Epithelial cell of proximal tubule (primary cell): ENCODE measurements around the gene SRGAP1. TPM values are rescaled to one million over a fixed set of nuclear protein-coding genes. Genes with fewer than 3 reads are reported as not detected.

Experiments used
- DNase-seq: peaks from one replicate; pipeline ENCODE4 v3.0.0-alpha.2; 2011; ENCODE audit warnings: low read depth
- H3K4me3 ChIP-seq: 2 replicates; pipeline ENCODE4 v1.5.1; 2011; ENCODE audit warnings: low read depth, mild to moderate bottlenecking, low read length
- total RNA-seq: library from RNA; depleted of rRNA; stranded (reverse); fragments of >200 nt; gene quantifications from 2 replicates; pipeline ENCODE4 v1.2.3, GENCODE V29; 2015
- TF ChIP-seq, protein P1 (sequence below): conservative IDR thresholded peaks from 2 replicates; pipeline ENCODE4 v1.5.1; 2012; ENCODE audit warnings: low read depth, mild to moderate bottlenecking, low read length

The SRGAP1 gene
- total RNA-seq, 1 donor from 2014 or later, result 9.4 TPM

DNA sequence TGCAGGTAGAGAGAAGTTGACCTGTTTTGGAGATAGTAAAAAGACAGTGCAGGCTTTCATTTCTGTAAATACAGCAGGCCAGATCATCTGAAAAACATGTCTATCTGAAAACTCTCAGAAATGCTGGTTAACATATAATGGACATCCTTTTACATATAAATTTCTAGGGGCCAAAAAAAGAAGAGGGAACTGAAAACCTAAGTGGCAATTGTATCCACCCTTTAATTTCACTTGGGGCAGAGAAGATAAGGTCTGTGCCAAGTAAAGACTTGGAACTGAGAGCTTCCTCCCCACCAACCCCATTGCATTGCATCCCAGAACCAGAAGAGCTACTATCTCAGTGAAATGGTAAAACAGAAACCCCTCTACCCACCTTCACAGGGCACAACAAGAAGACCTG, 141.0 kb downstream of the SRGAP1 start:
- H3K4me3 ChIP-seq, result no peak overlapping the region
- no peak for DNase-seq
- TF ChIP-seq, protein P1, sequence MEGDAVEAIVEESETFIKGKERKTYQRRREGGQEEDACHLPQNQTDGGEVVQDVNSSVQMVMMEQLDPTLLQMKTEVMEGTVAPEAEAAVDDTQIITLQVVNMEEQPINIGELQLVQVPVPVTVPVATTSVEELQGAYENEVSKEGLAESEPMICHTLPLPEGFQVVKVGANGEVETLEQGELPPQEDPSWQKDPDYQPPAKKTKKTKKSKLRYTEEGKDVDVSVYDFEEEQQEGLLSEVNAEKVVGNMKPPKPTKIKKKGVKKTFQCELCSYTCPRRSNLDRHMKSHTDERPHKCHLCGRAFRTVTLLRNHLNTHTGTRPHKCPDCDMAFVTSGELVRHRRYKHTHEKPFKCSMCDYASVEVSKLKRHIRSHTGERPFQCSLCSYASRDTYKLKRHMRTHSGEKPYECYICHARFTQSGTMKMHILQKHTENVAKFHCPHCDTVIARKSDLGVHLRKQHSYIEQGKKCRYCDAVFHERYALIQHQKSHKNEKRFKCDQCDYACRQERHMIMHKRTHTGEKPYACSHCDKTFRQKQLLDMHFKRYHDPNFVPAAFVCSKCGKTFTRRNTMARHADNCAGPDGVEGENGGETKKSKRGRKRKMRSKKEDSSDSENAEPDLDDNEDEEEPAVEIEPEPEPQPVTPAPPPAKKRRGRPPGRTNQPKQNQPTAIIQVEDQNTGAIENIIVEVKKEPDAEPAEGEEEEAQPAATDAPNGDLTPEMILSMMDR, result no peak

DNA sequence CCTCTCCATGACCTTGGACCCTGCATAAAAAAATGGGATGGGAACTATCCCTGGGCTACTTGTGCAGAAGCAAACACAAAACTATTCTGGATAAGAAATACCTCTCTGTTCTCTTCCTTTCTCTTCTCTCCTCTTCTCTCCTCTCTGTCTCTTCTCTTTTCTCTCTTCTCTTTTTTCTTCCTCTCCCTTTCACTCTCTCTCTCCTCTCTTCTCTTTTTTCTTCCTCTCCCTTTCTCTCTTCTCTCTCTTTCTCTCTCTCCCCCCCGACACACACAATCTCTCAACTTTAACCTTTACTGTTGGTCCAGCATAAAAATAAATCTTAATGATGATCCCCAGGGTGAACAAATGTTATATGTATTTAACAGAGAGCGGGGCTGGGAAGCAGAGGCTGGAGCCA, 141.4 kb downstream of the SRGAP1 start:
- TF ChIP-seq, protein P1, result no peak
- DNase-seq, result no peak
- no peak overlapping the region for H3K4me3 ChIP-seq

DNA sequence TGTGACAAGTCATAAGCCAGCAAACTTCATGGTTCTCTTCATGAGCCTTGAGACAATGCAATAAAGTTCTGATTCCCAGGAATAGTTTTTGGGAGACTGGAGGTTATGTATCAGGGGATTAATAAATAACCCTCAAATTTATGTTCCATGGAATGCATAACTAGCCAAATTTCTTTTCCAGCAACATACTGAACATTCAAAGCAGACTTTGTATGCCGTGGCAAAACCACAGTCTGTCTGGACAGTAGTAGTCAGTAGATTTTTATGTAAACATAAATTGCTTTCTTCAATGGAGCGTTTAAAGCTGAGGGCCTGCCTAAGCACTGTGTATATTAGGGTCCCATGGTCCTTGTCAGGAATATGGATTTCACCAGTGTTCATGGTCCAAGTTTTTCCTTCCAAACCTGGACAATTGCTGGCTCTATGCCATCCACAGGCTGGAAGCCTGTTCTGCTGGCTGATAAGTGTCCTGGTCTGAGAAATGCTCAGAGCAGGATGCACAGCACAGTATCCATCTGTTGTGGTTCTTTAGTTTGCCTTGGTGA, 144.9 kb downstream of the SRGAP1 start:
- TF ChIP-seq, protein P1, result no peak
- no peak overlapping the region for H3K4me3 ChIP-seq

DNA sequence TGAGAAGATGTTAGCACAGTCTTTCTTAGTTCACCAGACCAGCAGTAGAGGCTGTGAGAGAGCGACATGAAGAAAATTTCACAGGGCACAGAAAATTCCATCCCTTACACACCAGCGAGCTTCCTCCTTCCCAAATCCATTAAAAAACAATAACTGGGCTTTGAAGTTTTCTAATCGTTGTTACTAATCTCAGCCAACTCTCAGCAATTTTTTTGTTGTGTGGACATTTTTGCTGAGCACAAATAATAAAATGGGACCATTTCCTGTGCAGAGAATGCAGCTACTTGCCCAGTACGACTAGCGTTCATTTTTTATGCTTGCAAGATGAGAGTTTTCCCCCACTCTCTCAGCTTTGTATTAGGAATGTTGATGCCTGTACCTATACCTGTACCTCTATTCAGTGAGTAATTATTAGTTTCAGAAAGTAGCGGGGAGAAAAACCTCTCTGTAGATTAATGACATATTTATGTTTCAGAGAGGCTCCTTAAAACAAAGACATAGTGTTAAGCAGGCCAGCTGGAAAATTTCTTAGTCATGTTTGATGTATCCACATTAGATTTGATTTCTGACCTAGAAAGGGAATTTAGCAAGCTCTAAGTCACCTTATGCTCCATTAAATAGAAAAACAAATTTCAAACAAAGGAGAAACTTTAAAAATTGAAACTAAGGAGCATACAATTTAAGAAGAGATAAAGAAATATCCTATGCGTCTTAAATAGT, 146.5 kb downstream of the SRGAP1 start:
- TF ChIP-seq, protein P1, result no peak
- no peak for DNase-seq
- no peak overlapping the region for H3K4me3 ChIP-seq

More for the DNA sequence above, 144.9 kb downstream of the SRGAP1 start:
- DNase-seq, result no peak

DNA sequence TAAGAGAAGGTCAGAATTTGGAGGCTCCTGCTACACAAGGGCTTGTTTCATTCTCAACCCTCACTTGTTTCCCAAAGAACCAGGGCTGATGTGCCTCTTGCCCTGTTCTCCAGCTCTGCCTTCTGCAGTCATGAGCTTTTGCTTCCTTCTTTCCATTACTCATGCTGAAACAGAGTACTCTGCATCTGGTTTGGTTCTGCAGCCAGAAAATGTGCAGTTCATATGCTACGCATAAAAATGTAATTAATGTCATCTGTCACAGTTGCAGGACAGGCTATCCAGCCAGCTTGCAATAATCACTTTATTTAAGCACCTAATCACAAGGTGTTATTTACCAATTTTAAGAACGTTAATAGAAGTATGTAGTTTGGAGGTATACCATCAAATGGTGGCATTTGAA, 150.2 kb downstream of the SRGAP1 start:
- TF ChIP-seq, protein P1, result no peak
- DNase-seq, result no peak
- H3K4me3 ChIP-seq, result no peak overlapping the region

DNA sequence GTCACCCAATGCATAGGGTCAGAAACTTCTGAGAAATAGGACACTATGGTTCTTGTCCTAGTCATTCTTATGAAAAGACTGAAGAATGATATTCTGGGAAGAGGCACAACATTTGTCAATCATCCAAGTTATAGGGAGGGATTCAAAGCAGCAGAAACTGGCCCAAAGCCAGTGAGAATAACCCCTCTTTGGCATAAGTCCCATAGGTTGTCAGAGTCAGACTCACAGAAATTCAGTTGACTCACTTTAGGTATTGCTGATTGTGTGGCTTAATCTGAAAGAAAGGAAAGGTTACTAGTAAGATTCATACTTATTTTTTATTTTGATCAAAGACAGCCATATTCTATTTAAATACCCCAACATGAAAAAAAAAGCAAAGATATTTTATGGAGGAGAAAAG, 151.0 kb downstream of the SRGAP1 start:
- TF ChIP-seq, protein P1, result no peak
- DNase-seq, result no peak
- no peak overlapping the region for H3K4me3 ChIP-seq

DNA sequence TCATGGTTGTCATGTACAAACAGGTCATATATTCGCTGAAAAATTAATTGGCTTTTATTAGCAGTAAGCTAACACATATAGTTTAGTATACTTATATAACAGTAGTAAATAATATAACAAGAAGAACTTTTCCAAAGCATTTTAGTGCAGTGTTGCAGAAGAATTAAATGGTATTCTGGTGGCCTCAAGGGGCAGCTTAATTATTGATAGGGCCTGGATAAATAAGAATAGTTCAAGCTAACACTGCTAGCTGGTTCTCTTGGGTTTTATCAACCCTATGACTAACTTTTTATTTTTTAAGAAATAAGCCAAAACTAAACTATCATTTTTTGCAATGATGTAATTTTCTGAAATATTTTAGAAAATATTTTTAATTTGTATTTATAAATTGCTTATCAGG, 152.1 kb downstream of the SRGAP1 start:
- H3K4me3 ChIP-seq, result no peak overlapping the region
- no peak for DNase-seq
- TF ChIP-seq, protein P1, result no peak
